Measurements from ENCODE around the gene CPZ. TPM values are rescaled to one million over a fixed set of nuclear protein-coding genes. Genes with fewer than 3 reads are reported as not detected.

CPZ gene
- total RNA-seq, 4 donors from 2014 or later: 0.75 to 6.1 TPM; not detected in 2

DNA sequence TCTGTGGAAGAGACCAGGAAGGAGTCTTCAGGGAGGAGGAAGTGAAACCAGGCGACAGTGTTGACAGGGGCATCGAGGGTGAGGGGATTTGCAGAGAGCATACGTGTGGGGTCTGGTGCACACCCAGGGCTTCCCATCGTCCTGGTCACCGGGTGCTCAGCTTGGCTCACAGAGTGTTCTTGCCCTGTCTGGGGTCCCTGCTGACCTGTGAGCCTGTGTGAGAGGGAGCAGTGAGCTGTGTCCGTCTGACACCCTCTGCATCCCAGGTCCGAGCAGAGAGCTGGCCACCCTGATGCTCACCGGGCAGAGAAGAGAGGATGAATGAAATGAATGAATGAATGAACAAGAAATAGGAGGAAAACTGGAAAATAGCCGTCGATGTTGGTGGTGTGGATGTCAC is 46.5 kb downstream of the CPZ start:
- TF ChIP-seq, protein P1, sequence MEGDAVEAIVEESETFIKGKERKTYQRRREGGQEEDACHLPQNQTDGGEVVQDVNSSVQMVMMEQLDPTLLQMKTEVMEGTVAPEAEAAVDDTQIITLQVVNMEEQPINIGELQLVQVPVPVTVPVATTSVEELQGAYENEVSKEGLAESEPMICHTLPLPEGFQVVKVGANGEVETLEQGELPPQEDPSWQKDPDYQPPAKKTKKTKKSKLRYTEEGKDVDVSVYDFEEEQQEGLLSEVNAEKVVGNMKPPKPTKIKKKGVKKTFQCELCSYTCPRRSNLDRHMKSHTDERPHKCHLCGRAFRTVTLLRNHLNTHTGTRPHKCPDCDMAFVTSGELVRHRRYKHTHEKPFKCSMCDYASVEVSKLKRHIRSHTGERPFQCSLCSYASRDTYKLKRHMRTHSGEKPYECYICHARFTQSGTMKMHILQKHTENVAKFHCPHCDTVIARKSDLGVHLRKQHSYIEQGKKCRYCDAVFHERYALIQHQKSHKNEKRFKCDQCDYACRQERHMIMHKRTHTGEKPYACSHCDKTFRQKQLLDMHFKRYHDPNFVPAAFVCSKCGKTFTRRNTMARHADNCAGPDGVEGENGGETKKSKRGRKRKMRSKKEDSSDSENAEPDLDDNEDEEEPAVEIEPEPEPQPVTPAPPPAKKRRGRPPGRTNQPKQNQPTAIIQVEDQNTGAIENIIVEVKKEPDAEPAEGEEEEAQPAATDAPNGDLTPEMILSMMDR (IDR thresholded peaks at IDR 0.05; ENCODE audit: low read depth): no peak

DNA sequence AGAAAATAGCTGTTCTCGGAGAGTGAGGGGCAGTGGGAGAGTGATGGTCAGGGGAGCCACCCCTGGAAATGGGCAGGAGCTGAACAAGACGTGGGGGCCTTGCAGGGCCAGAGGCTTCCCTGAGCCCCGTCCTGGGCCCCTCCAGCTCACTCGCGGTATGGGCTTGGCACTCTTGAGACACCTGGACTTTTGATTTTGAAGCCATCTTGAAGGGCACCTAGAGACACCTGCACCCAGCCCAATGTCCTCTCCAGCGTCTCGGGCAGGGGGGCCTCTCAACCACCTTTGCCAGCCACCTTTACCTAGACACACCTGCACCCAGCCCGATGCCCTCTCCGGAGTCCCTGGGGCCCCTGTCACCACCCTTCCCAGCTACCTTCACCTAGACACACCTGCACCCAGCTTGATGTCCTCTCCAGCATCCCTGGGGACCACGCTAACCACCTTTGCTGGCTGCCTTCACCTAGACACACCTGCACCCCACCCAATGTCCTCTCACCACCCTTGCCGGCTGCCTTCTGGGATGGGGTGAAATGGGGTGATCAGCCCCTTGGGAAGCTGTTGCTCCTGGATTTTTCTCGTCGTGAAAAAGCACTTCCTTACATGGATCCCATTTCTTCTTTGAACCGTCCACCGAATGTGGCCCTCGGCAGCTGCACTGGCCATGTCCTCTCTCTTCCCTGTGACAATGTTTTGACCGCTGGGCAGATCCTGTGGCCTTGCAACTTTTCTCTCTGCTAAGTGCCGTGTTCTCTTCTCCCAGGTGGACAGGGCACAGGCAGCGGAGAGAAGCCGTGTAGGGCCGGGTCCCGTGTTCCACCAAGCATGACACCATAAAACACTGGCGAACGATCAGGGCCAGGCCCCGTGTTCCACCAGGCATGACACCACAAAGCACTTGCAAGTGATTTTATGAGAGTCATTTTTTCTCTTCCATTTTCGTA is 47.5 kb downstream of the CPZ start:
- TF ChIP-seq, protein P1 (IDR thresholded peaks at IDR 0.05; ENCODE audit: low read depth): no peak

DNA sequence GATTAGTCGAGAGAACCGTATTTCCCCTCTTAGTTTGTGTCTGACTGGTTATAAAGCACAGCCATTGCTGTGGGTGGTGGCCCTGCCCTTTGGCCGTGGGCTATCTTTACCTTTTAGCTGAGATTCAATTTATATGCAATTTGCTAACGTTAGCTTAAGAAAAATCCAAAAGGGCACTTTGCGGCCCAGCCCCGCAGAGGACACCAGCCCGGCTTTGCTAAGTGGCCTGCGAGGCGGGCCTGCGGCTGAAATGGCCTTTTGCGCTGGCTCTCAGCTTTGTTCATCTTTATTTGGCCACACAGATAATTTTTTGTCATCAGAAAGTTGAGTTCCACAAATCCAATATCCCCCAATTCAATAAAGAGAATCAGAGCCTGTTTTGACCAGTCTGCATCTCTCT is 48.3 kb downstream of the CPZ start:
- TF ChIP-seq, protein P1 (IDR thresholded peaks at IDR 0.05; ENCODE audit: low read depth): no peak

DNA sequence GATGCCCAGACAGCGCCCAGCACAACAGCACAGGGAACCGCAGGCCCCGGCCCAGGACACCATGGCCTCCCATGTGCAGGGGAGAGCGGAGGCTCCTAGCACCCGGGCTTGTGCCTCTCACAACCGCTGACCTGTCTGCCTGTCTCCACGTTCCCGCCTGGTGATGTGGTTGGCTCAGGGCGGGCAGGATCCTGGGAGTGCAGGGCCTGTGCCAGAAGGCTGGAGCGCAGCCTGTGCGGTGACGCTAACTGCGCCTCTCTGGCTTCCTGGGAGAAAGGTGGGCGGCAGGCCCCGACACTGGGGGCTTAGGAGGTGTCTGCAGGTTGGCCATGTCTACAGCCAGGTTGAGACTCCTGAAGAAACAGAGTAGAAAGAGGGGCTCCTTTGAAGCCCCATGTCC is 48.7 kb downstream of the CPZ start:
- TF ChIP-seq, protein P1 (IDR thresholded peaks at IDR 0.05; ENCODE audit: low read depth): no peak

DNA sequence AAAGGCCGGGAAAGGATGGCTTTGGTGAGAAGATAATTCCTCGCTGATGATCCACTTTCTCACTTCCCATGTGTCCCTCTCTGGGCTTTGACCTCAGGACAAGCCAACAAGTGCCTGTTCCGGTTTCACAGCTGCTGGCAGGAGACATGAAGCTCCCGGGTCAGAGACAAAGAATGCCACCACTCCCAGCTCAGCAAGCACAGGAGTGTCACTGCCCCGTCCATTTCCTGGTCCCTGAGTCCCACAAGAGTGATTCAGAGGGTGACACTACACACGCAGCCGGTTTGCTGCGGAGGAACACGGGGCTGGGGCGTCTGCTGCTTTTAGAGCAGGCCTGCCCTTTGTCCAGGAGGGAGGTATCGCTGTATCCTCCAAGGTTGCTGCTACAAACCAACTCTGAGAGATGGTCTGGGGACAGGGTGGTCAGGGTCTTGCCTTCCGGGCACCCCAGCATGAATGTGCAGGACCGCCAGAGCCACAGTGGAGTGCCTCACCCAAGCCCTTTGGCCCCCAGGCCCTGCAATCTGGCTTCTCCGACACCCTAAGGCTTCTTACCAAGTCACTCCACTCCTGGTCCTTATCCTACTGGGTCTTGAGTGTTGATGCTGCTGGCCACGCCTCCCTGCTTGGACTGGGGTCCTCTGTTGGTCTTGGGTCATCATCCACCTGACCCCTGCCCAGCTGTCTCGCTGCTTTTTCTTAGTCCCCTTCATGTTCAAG is 49.5 kb downstream of the CPZ start:
- TF ChIP-seq, protein P1 (IDR thresholded peaks at IDR 0.05; ENCODE audit: low read depth): no peak

DNA sequence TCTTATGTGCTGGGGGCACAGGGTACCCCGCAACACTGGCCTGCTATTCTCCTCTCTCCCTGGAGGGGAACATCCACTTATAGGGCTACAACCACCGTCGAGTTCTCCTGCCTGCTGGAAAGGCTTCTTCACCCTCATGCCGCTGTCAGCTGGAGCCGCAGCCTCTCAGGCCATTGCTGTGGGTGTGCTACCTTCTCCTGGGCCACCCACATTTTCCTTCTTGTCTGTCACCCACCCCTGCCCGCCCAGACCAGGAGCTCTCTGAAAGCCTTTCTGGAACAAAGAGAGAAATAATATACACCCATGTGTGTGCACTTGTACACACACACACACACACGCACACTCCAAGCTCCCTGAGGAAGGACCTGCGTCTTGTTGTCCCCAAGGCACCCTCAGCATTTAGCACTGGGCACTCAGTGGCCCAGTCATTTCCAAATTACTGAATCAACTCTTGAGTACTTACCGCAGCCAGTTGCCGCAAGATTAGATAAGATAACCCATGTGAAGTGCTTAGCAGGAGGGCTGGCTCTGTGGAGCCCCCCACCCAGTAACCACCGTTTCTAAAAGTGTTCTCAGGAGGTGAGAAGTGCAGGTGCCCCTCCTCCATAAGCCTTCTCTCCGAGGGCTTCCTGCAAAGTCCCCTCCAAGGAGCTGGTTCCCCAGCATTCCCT is 50.2 kb downstream of the CPZ start:
- TF ChIP-seq, protein P1 (IDR thresholded peaks at IDR 0.05; ENCODE audit: low read depth): no peak

DNA sequence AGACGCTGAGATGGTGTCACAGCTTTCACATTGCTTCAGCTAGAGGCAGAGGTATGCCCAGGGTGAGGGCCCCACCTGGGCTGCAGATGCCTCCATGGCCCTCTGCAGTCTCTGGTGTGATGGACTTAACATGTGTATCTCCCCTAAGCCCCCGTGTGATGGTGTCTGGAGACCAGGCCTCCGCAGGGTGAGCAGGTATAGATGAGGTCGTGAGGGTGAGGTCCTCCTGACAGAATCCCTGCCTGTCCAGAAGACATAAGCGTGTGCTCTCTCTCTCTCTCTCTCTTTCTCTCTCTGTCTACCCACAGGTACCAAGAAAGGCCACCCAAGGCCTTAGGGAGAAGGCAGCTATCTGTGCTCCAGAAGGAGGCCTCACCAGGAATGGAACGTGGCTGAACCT is 50.9 kb downstream of the CPZ start:
- TF ChIP-seq, protein P1 (IDR thresholded peaks at IDR 0.05; ENCODE audit: low read depth): no peak
